ENCODE measurements around the gene SLC45A3.

The SLC45A3 gene

GRCh38 chr1:205699416-205699815 is 19.1 kb upstream of the SLC45A3 start:
- DNase-seq: no peak

DNA sequence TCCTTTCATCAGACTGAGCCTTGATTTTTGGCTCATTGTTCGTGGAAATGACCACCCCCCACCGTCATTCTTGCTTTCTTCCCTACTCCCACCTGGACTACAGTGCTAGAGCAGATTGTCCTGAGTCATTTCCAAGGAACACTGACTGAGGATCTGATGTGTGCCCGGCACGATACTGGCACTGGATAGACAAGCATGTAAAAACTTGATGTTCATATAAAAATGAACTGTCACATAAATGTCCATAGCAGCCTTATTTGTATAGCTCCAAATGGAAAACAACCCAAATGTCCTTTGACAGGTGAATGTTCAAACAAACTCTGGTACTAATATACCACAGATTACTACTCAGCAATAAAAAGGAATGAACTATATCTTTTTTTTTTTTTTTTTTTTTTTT is 18.6 kb upstream of the SLC45A3 start:
- DNase-seq: no peak

GRCh38 chr1:205693421-205693991 is 13.2 kb upstream of the SLC45A3 start:
- DNase-seq: no peak

- DNase-seq: no peak
These were observed 12.1 kb upstream of the SLC45A3 start for GRCh38 chr1:205692423-205692822.

DNA sequence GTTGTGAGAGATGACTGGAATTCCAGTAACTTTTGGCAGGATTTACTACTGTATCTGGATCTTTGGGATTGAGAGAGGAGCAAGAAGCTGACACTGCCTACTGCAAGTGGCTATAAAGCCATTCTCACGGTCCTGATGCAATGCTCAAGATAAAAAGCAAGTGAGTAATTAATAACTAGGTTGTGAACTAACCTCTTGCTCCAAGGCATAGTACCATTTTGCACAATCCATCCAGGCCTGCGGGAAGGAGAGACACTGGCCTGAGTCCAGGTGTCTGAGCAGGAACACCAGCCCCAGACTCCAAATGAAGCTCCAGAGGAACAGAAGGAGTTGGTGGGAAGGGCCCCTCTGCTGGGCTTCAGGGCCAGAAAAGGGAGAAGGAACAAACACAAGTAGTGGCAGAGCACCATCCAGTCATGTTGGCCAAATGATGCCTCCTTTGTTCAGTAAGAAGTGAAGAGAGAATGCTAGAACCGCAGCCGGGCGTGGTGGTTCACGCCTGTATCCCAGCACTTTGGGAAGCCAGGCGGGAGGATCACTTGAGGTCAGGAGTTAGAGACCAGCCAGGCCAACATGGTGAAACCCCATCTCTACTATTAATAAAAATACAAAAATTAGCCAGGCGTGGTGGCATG is 9.9 kb upstream of the SLC45A3 start:
- no peak for DNase-seq

DNA sequence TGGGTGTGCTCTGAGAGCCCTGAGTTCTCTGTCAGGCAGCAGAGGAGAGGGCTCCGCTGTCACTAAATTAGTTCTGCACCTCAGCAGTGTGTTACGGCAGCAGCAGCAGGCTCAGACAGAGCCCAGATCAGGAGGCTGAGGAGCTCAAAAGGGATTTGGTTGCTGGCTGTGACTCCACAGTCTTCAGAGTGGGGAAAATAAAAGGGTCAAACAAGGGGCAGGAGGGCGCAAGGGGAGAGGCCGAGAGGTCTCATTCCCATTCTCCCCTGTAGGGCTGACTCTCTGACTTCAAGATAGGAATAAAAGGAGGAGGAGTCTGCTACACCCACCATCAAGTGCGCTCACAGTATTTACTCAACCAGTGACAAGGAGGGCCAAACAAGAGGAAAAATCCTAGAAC is 9.2 kb upstream of the SLC45A3 start:
- DNase-seq: no peak

DNA sequence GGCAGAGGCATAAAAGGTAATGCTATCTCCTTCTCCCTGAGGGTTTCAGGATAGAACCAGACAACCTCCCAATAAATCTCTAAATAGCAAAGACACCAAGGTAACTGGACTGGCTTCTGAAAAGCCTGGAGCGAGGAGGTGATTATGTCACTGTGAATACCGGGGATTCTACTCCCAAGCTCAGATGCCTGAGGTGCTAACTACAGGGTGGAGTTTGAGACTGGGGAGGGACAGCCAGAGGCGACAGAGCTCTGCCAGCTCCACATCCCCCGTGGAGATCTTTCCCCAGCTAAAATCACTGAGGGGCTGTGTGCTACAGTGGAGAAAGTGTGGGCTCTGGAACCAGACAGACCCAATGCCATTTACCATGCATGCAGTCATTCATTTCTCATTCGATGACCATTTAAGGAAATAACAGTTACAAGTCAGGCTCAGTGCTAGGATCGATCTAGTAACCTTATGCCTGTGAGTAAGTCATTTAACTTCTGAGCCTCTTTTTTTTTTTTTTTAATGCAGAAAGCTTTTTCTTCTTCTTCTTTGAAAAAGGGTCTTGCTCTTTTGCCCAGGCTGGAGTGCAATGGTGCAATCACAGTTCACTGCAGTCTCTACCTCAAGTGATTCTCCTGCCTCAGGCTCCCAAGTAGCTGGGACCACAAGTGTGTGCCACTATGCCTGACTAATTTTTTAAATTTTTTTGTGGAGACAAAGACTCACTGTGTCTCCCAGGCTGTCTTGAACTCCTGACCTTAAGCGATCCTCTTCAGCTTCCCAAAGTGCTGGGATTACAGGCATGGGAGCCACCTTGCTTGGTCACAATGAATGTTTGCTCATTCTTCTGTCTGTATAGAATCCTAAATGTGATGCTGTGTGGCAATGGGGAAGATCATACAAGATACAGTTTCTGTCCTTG is 8.1 kb upstream of the SLC45A3 start:
- no peak for DNase-seq

DNA sequence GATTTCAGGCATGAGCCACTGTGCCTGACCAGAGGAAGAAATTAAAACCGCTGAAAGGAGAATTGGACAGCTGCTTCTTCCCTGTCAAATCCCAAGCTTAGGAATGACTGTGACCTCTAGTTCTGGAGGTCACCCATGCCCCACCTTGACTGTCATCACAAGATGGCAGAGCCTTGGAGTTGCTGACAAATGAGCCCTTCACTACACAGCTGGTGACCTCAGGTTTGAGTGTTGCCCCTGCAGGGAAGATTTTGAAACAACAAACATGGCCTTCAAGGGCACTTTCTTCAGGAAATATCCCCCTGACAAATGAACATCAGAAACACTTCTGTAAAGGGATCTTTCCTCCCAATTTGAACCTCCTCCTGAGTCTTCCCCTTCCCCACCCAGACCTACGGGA is 6.9 kb upstream of the SLC45A3 start:
- DNase-seq: no peak

DNA sequence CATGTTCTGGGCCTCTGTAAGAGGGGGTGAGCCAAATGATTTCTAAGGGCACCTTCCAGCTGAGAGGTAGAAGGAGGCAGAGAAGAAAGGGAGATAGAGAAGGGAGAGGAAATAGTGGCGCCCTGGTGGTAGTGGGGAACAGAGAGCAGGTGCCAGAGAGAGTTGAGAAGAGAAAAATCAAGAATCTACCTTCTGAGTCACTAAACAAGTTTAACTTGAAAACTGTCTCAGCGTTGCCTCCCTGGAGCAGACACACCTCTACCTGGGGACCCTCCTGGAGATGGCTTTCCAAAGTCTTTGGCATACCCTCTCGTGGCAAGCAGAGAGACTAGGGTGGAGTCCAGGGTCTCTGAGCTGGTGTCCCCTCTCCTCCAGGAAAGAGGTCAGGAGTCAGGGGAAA is 1.1 kb upstream of the SLC45A3 start:
- DNase-seq: no peak

DNA sequence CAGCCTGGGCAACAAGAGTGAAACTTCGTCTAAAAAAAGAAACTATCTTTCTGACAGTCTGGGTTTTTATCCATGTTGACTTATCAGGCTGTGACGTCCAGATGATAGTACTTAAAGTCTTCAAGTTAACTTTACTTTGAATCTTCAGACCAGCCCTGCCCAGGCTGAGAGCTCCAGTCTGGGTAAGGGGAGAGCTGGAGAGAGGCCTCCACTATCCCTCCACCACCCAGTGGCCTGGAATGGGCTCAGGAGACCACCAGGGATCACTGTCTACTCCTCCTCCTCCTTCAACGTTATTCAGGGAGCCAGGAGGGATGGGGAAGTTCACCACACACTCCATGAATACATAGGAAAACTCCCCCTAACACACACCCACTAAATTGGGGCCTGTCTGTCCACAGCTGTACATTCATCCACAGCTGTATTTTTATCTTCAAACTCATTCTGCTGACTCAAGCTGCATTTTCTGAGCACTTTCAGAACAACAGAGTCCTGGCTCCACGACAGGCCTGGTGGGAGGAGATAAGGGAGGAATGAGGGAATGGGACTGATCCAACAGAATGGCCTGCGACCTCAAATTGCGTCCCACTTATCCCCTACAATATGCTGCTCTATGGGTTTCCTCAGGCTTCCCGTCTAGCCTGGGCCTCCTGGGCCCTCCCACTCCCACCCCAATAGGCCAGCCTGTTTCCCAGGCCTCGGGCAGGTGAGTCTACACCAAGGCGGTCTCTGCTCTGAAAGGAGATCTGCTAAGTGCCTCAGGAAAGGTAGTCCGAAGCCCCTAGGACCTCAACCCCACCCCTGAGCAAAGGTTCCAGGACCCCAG is 1.8 kb downstream of the SLC45A3 start:
- DNase-seq: no peak

- no peak for DNase-seq
These were observed 3.1 kb downstream of the SLC45A3 start for GRCh38 chr1:205677167-205677566.

DNA sequence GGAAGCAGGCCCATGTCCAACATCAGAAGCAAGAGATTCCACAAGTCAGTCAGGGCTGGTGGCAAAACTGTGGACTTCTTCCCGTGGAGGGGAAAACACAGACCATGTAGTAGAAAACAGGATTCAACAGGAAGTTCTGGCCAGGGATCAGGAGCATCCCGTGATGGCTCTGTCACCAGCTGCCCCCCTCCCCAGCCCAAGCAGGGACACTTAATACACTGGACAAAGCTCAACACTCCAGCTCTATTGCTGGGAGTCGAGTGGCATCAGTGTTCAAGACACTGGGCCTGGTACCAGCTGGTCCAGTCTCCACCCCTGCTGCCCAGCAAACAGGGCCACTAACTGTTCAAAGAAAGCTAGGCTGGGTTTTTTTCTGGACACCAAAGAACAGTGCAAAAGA is 3.7 kb downstream of the SLC45A3 start:
- DNase-seq: no peak

DNA sequence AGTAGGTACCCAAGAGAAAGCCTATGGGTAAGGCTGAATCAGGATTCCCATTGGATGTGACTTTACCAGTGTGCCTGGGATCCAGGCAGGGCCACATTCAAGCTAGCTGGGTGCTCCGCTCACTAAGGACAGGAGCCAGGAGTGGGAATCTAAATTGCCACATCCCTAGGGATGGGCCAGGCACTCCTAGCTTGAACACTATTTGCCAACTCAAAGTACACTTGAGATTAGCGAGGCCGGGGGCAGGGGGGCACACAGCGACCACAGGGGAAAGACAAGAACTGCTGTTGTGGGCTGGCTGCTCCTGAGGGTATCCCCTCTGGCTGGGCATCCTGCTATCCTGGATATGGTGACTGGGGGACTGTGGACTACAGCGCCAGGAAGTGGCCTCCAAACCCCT is 4.3 kb downstream of the SLC45A3 start:
- no peak for DNase-seq

DNA sequence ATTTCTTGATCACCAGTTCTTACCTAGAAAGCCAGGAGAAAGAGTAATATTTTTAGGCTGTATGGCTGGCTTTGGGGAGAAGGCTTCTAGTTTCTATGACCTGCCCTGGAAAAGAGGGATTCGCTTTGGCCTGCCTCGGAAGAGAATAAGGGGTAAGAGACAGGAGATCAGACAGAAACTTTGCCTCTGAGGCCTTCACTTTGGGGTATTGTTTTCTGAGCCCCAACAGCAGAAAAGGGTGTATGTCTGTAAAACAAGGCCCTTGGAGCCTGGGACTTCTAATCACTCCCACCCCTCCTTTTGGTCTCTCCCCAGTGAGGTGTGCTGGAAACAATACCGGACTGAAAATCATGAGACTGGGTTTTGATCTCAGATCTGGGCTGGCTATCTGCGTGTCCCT is 5.1 kb downstream of the SLC45A3 start:
- no peak for DNase-seq

GRCh38 chr1:205672970-205673369 is 7.3 kb downstream of the SLC45A3 start:
- DNase-seq: no peak

DNA sequence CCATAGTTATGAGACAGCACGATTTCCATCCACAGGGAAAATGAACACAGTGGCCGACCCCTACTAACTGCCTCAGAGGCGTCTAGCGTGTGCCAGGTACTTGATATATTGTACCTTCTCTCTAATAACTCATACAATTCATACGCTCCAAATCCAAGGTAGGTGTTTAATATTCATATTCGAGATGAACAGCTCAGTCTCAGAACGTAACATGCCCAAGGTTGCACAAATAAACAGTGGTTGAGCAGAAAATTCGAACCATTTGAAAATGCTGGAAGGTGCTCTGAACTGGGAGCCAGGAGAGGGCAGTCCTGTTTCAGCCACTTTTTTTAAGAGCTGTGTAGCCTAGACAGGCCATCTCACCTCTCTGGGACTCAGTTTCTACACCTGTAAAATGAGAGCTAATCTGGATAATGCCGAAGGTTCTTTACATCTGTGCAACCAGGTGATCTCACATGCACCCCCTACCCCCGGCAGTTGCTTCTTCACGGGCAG is 7.9 kb downstream of the SLC45A3 start:
- DNase-seq: no peak

GRCh38 chr1:205670611-205671430 is 9.5 kb downstream of the SLC45A3 start:
- no peak for DNase-seq

DNA sequence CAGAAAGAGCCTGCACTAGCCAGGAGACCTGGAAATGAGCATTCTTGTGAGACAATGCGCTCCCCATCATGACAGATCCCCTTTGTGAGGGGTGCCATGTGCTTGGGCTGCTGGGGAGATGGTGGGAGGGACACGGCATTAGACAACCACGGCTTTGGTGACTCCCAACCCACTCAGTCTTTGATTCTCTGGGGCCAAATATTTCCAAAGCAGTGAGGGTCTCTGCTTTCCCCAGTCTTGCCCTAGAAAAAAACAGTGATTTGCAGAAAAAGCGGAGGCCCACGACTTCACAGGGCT is 10.2 kb downstream of the SLC45A3 start:
- no peak for DNase-seq

DNA sequence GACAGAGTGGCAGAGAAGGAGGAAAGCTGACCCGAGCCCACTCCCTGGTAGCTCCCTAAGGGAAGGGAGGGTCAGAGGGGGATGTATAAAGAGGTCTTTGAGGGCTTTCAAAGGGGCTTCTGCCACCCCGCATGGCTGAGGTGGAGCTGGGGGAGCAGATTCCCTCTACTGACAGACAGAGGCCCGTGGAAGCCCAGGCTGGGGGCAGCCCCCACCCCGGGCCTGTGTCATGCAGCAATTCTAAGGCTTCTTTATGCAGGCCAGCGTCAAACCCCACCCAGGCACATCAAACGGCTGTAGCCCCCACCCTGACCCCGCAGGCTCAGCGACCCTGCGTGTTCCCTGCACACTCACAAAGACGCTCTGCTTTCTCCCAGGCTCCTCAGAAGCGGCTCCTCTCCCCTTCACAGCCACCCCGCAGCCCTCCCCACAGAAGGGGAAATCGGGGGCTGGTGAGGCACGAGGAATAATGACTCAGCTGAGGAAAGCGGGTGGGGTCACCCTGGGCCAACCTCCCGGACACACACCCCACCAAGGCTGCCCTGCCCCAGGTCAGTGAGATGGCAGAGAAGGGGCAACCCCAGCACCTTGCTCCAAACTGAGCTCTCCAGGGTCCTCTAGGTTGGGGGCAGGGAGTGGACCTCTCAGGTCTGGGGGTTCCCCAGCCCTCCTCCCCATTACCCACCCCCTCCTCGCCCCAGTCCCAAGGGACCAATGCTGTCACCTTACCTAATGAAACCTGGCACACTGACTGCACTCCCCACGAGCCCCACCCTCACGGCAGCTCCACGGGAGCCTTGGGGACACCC is 10.8 kb downstream of the SLC45A3 start:
- no peak for DNase-seq

- DNase-seq: no peak
These were observed 11.4 kb downstream of the SLC45A3 start for GRCh38 chr1:205668951-205669340.

GRCh38 chr1:205667909-205668643 is 12.2 kb downstream of the SLC45A3 start:
- no peak for DNase-seq
